DMS53 treated with DMSO at 0.1 percent for 48 hours (cell line): ENCODE data around the gene TFF2.
A peak's percentile ranks its signal among the peaks of the same experiment; 100 is the strongest.

Source experiments
- DNase-seq: peaks from one replicate; lab custom pipeline; 2025; ENCODE audit not compliant: unreplicated experiment; lab: John Stamatoyannopoulos, UW

The TFF2 gene

GRCh38 chr21:42321231-42321630 lies 29.6 kb downstream of the TFF2 start:
- DNase-seq = no peak

- no peak for DNase-seq
Measured at GRCh38 chr21:42320791-42321190, 30.0 kb downstream of the TFF2 start.

GRCh38 chr21:42319851-42320572 lies 30.8 kb downstream of the TFF2 start:
- no peak for DNase-seq

GRCh38 chr21:42319376-42319775 lies 31.4 kb downstream of the TFF2 start:
- DNase-seq = no peak

- DNase-seq = no peak
Measured at GRCh38 chr21:42317826-42318746, 32.7 kb downstream of the TFF2 start.

GRCh38 chr21:42317341-42317741 lies 33.5 kb downstream of the TFF2 start:
- DNase-seq = peak; percentile 56

GRCh38 chr21:42316891-42317290 lies 33.9 kb downstream of the TFF2 start:
- peak; percentile 64 for DNase-seq

GRCh38 chr21:42315296-42315891 lies 35.4 kb downstream of the TFF2 start, which contains the start of gene TFF3:
TSS of gene TFF3 (minus strand) at chr21:42315409. CDS start at chr21:42315374, 35 bp downstream.
- DNase-seq = peak; percentile 93

- no peak for DNase-seq
Measured at GRCh38 chr21:42314616-42315295, 36.0 kb downstream of the TFF2 start.

- DNase-seq = peak; percentile 32
Measured at GRCh38 chr21:42313501-42313969, 37.3 kb downstream of the TFF2 start.

- no peak for DNase-seq
Measured at GRCh38 chr21:42312626-42313104, 38.1 kb downstream of the TFF2 start.

GRCh38 chr21:42311816-42312625 lies 38.8 kb downstream of the TFF2 start:
- DNase-seq = peak; percentile 23

GRCh38 chr21:42311160-42311559 lies 39.6 kb downstream of the TFF2 start:
- DNase-seq = no peak

GRCh38 chr21:42310411-42311001 lies 40.3 kb downstream of the TFF2 start:
- DNase-seq = no peak

- peak; percentile 43 for DNase-seq
Measured at GRCh38 chr21:42309753-42310213, 41.0 kb downstream of the TFF2 start.

- no peak for DNase-seq
Measured at GRCh38 chr21:42308914-42309752, 41.7 kb downstream of the TFF2 start.

GRCh38 chr21:42308161-42308913 lies 42.5 kb downstream of the TFF2 start:
- no peak for DNase-seq

GRCh38 chr21:42307106-42307505 lies 43.7 kb downstream of the TFF2 start:
- no peak for DNase-seq
